Kidney (tissue), 14 donors: ENCODE data around the gene CYP4F12. TPM values are rescaled to one million over a fixed set of nuclear protein-coding genes. Genes with fewer than 3 reads are reported as not detected.

ENCODE experiments used
- DNase-seq, 5 donors: peaks; one replicate each; pipeline ENCODE4 v3.0.0-alpha.2; 2013 to 2020
- FAIRE-seq: peaks from 2 replicates; lab custom pipeline; 2012; peaks lifted over from hg19 to GRCh38; lab: Jason Lieb, UNC
- H3K27ac ChIP-seq, 2 donors: one replicate each; pipeline ENCODE4 v1.7.0; 2013; ENCODE audit warnings: low read depth in 2 of 2, low read length in 2 of 2, inconsistent platforms in 1 of 2
- H3K27me3 ChIP-seq: one replicate; pipeline ENCODE4 v1.7.1; 2013; ENCODE audit warnings: low read length, inconsistent platforms; ENCODE audit not compliant: control insufficient read depth, insufficient read depth
- H3K36me3 ChIP-seq, 3 donors: one replicate each; pipeline versions ENCODE4 v1.7.0 to v1.7.1; 2013; ENCODE audit warnings: low read length in 3 of 3, control low read depth in 1 of 3, inconsistent platforms in 1 of 3; ENCODE audit not compliant: insufficient read depth in 3 of 3, control insufficient read depth in 2 of 3
- H3K4me1 ChIP-seq, 3 donors: one replicate each; pipeline versions ENCODE4 v1.7.0 to v1.7.1; 2013; ENCODE audit warnings: low read length in 3 of 3, inconsistent platforms in 1 of 3, low read depth in 1 of 3; ENCODE audit not compliant: control insufficient read depth in 2 of 3, insufficient read depth in 2 of 3
- H3K4me3 ChIP-seq, 3 donors: one replicate each; pipeline versions ENCODE4 v1.7.0 to v1.8.1; 2013; ENCODE audit warnings: low read length in 3 of 3, control low read depth in 1 of 3, inconsistent platforms in 1 of 3
- H3K9ac ChIP-seq, 3 donors: one replicate each; pipeline versions ENCODE4 v1.7.0 to v1.7.1; 2013; ENCODE audit warnings: low read length in 3 of 3, control low read depth in 1 of 3, inconsistent platforms in 1 of 3
- H3K9me3 ChIP-seq, 3 donors: one replicate each; pipeline versions ENCODE4 v1.7.0 to v1.7.1; 2013; ENCODE audit warnings: low read length in 3 of 3, control low read depth in 1 of 3, inconsistent platforms in 1 of 3; ENCODE audit not compliant: control insufficient read depth in 2 of 3, insufficient read depth in 1 of 3
- intact Hi-C: fragments of 100-400 bp; cut with DNase I; formaldehyde crosslinking; loops from one replicate; pipeline ENCODE4 v1.11.1; 2022
- polyA plus RNA-seq: library from polyadenylated mRNA; stranded (reverse); fragments of 350-450 nt; fragmentation: Illumina TruSeq; extraction: RNeasy Lipid Tissue Mini Kit (QIAGEN cat#74804); gene quantifications from one replicate; pipeline ENCODE4 v1.2.3, GENCODE V29; 2014; ENCODE audit warnings: low read depth, low replicate concordance; ENCODE audit not compliant: insufficient read depth
- total RNA-seq: library from RNA; stranded (reverse); fragmentation: NEBNext Ultra II Directional; extraction: Animal tissue kit (Norgen Biotek cat#: 25700); gene quantifications from one replicate; pipeline ENCODE4 v1.2.1, GENCODE V29; 2021
- TF ChIP-seq, protein P1 (sequence below): IDR thresholded peaks from 3 replicates; pipeline ENCODE4 v1.5.1; 2012; ENCODE audit warnings: mild to moderate bottlenecking, moderate library complexity, borderline replicate concordance; ENCODE audit not compliant: insufficient read depth; ENCODE audit errors: extremely low read depth
- donor health status: control.
- donor health status: control.
- donor health status: control.
- donor health status: control.
- donor health status: control.
- donor health status: DM: yes; HTN: yes; CAD: no.
- donor health status: Normal renal cell carcinoma (clear cell type).

CYP4F12 gene
- total and polyA plus RNA-seq, 2 donors from 2014 or later, result 4.4 to 10.2 TPM

DNA sequence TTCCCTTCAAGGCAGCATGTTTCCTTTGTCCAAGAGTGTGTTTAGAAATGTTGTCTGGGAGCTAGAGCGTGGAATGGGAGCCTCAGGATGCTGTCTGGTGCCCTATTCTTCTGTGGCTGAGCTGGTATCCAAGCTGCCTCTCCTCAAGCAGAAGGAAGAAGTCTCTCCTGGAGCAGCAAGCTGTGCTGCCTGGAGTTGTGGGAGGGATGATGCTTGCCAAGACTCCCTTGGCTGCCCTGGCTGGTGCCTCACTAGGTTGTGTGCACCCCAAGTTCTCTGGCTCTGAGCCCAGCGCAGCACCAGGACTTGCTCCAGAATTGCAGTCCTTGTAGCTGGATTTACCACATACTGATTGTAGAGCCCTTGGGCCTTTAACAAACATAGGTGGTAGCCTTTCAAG is 36.9 kb upstream of the CYP4F12 start:
- intact Hi-C loops, result no loop called here
- no peak for FAIRE-seq

DNA sequence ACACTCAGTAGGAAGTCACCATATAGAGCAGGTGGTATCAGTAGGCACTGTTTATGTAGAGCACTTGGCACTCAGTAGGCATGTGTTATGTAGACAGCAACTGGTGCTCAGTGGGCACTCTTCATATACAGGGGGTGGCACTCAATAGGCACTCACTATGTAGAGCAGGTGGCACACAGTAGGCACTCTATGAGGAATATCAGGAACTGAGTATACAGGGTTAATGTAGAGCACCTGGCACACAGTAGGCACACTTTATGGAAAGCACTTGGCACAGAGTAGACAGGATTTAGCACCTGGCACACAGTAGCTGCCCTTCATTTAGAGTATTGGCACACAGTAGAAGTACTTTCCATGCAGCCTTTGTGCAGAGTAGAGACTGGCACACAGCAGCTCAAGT is 33.3 kb upstream of the CYP4F12 start:
- Histone ChIP-seq H3K27ac (peak overlapping the region; percentile 18 to 56), H3K9ac (no peak overlapping the region), H3K4me3 (no peak overlapping the region), H3K9me3 (no peaks in the 10 kb centered on the region), H3K36me3 (no peaks in the 10 kb centered on the region), H3K4me1 (peaks cover 0 to 11% (median 2%) of the 10 kb centered on the region in 3 donors), H3K27me3 (no peaks in the 10 kb centered on the region)
- TF ChIP-seq, protein P1, sequence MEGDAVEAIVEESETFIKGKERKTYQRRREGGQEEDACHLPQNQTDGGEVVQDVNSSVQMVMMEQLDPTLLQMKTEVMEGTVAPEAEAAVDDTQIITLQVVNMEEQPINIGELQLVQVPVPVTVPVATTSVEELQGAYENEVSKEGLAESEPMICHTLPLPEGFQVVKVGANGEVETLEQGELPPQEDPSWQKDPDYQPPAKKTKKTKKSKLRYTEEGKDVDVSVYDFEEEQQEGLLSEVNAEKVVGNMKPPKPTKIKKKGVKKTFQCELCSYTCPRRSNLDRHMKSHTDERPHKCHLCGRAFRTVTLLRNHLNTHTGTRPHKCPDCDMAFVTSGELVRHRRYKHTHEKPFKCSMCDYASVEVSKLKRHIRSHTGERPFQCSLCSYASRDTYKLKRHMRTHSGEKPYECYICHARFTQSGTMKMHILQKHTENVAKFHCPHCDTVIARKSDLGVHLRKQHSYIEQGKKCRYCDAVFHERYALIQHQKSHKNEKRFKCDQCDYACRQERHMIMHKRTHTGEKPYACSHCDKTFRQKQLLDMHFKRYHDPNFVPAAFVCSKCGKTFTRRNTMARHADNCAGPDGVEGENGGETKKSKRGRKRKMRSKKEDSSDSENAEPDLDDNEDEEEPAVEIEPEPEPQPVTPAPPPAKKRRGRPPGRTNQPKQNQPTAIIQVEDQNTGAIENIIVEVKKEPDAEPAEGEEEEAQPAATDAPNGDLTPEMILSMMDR, result no peak
- intact Hi-C loops, result no loop called here
- FAIRE-seq, result no peak
- no peak for DNase-seq

More for the DNA sequence above, 36.9 kb upstream of the CYP4F12 start:
- no peak for DNase-seq
- Histone ChIP-seq H3K27me3 (no peaks in the 10 kb centered on the region), H3K9ac (no peak overlapping the region), H3K4me3 (no peak overlapping the region), H3K4me1 (peaks cover 0 to 11% (median 0%) of the 10 kb centered on the region in 3 donors), H3K36me3 (no peaks in the 10 kb centered on the region), H3K27ac (no peak overlapping the region), H3K9me3 (no peaks in the 10 kb centered on the region)
- TF ChIP-seq, protein P1, result no peak

DNA sequence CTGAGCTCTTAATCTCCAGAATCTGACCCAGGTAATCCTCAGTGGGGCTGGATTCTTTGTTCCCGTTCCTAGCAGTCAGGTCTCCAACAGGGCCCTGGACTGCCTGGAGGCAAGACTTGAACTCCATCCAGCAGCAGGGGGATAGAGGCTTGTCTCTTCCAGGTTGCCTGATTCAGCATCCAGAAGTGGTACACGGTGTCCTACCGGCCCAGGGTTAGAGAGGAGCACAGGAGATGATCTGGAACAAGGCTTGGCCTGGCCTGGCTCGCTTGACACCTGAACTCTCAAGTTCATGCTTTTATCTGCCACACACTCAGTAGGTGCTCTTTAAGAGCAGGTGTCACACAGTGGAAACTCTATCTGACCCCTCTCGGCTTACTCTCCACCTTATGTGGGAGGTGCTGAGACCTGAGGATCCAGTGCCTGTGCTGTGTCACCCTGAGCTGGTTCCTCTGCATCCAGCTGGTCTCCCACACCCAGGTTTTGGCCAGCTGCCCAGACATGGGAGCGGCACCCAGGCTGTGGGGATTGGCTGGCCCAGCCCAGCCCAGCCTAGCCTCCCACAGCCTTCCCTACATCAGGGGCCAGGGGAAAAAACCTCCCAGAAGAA is 32.5 kb upstream of the CYP4F12 start, which contains the start of gene CYP4F3:
TSS of gene CYP4F3 (plus strand) at position 604 of the 610 bp plus-strand sequence. CDS start 519 bp downstream, outside the sequence.
- Histone ChIP-seq H3K9ac (peak within 1 kb of the TSS in 1 of 3 donors; percentile 58), H3K36me3 (no peaks in the 10 kb centered on the region), H3K4me3 (peak within 1 kb of the TSS in 2 of 3 donors; percentile 74), H3K27me3 (no peaks in the 10 kb centered on the region), H3K9me3 (no peaks in the 10 kb centered on the region), H3K4me1 (peaks cover 0 to 11% (median 3%) of the 10 kb centered on the region in 3 donors), H3K27ac (peak within 1 kb of the TSS; percentile 56 to 90)
- TF ChIP-seq, protein P1, result no peak
- FAIRE-seq, result no peak
- DNase-seq, result peak in 4 of 5 donors; percentile 0 to 88 (median 28)
- intact Hi-C loops, result no loop called here
